ENCODE results near the gene SIDT2.
"Not testable (repeated sequence)": the region's sequence is repeated elsewhere in the genome, so short reads cannot be mapped to it uniquely, and the experiment has no call there.

SIDT2 gene

DNA sequence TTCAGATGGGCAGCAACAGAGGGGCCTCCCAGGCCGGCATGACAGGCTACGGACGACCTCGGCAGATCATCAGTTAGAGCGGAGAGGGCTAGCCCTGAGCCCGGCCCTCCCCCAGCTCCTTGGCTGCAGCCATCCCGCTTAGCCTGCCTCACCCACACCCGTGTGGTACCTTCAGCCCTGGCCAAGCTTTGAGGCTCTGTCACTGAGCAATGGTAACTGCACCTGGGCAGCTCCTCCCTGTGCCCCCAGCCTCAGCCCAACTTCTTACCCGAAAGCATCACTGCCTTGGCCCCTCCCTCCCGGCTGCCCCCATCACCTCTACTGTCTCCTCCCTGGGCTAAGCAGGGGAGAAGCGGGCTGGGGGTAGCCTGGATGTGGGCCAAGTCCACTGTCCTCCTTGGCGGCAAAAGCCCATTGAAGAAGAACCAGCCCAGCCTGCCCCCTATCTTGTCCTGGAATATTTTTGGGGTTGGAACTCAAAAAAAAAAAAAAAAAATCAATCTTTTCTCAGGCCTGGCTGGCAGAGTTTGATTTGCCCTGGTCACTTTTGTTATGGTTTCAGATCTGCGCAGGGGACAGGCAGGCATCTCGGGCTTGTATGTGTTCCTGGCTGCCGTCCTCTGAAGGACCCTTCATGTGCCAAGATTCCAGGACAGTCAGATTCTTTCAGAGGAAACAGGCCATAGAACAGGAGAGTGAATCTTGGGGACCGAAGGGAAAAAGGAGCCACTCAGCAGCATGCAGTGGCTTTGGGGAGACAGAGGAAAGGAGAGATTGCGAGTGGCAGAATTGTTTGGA is 25.9 kb downstream of the SIDT2 start:
- DNase-seq (ENCODE audit: low spot score): no peak

DNA sequence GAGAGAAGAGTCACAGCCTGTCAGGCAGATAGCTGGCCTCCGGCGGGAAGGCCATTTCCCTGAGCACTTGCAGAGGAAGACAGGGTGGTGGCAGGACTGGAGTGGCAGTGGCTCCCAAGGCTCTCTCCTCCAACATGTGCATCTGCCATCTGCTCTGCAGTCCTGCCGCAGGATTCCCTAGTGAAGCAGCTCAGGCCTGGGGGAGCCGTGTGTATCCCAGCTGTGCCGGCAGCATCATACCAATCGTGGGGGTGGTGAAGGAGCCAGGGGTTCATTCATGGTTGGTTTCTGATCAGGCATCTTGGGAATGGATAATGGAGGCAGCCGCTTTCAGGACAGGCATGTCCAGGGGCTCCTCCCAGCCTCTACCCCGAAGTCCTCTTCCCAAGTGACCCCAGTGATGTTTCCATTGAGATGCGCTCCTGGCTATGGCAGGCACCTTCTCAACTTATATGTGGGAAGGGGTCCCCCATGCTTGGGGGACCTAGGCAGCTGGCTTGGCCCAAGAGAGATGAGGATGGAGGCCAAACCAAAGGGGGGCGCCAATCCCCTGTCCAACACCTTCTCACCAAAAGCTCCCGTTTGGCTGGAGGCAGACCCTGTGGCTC is 26.8 kb downstream of the SIDT2 start:
- DNase-seq (ENCODE audit: low spot score): no peak

DNA sequence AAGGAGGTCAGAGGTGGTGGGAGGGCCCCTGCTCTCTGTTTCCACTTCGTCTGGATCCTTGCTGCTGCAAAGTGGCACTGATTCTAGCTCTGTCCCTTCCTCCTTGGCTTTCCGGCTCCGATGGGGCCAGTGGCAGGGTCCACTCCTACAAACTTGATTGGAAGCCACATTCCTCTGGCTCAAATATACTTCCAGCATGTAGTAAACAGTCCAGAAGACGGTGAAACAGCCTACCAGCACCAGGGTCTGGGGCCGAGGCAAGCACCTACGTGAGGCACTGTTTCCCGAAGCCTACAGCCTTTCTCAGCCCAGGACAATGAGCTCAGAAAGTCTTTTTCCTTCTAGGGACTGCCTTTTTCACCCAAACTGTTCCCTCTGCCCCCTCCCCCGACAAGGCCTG is 27.6 kb downstream of the SIDT2 start:
- DNase-seq (ENCODE audit: low spot score): not testable (repeated sequence)

DNA sequence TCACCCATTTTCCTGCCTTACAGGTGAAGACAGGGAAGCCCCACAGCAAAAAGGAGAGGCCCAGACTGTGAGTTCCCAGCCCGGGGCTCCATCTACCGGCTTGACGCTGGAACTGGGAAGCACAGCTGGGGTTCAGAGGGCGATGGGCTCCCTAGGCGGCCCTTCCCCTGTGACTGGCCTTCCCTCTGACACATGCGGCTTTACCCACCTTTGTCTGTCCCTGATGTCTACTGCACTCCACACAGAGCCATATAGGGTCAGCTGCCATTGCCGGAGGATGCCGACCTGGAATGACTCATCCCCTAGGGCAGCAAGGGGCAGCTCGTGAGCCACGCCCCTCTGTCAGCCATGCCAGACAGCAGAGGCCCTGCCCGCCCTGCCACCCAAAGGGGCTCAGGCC is 28.3 kb downstream of the SIDT2 start:
- DNase-seq (ENCODE audit: low spot score): not testable (repeated sequence)

DNA sequence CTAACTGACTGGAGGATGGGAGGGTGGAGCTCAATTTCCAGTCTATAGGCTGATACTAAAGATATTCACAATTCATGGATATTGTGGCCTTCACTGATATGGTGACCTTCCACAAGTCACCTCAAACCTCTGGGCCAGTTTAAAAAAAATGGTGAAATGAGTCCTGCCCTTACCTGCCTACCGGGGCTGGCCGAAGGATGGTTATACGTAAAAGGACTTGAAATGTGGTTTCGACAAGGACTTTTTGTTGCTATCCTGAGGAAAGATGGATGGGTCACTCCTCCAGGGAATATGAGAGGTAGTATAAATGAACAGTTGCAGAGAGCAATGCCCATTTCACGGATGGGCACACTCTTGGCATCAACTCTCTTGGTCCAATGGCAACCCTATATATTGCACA is 28.9 kb downstream of the SIDT2 start:
- not testable (repeated sequence) for DNase-seq (ENCODE audit: low spot score)

DNA sequence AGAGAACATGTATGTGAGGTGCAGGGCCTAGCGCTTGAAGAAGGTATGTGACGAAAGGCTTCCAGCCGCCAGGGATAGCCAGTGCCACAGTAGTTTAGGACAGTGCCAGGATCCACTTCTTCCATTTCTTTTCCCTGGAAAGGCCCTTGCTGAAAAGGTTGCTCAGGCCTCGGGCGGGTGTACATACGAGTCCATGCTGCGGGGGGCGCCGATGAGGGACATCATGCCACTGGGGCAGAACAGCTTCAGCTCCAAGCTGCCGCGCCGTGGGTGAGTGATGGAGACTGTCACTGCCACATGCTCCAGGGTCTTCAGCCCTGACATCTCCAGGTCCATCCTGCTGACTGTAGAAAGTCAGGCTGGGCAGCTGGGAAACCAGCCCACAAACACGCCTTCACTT is 30.2 kb downstream of the SIDT2 start:
- not testable (repeated sequence) for DNase-seq (ENCODE audit: low spot score)

DNA sequence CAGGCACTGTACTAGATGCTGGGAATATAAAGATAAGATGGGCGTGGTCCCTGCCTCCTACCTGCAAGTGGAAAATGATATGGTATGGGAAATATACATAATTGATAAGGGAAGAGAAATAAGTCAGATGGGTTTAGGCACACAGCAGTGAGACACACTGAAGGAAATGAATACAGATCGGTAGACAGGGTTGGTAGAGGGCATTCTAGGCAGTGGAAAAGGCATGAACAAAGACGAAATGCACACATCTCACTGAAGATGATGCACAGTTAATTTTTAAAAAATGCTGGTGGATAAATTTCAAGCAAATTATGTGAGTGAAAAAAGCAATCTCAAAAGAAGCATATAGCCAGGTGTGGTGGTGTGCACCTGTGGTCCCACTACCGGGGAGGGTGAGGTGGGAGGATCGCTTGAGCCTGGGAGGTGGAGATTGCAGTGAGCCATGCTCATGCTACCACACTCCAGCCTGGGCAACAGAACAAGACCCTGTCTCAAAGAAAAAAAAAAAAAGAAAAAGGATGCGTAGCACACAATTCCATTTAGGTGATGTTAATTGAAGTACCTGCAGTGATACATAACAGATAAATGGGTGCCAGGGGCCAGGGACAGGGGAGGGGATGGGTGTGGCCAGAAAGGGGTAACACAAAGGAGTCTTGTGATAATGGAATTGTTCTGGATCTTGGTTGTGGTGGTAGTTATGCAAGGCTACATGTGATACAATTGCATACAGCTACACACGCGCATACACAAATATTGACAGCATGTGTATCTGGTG is 31.0 kb downstream of the SIDT2 start:
- not testable (repeated sequence) for DNase-seq (ENCODE audit: low spot score)

DNA sequence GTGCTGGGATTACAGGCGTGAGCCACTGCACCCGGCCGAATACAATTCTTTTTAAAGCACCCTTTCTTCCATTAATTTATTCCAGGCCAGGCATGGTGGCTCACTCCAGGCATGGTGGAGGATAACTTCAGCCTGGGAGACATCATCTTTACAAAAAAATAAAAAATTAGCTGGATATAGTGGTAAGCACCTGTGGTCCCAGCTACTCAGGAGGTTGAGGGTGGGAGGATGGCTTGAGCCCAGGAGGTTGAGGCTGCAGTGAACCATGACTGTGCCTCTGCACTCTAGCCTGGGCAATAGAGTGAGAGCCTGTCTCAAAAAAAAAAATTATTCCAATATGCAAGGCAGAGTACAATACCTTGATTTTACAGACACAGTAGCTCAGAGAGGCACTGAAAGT is 32.1 kb downstream of the SIDT2 start:
- no peak for DNase-seq (ENCODE audit: low spot score)

DNA sequence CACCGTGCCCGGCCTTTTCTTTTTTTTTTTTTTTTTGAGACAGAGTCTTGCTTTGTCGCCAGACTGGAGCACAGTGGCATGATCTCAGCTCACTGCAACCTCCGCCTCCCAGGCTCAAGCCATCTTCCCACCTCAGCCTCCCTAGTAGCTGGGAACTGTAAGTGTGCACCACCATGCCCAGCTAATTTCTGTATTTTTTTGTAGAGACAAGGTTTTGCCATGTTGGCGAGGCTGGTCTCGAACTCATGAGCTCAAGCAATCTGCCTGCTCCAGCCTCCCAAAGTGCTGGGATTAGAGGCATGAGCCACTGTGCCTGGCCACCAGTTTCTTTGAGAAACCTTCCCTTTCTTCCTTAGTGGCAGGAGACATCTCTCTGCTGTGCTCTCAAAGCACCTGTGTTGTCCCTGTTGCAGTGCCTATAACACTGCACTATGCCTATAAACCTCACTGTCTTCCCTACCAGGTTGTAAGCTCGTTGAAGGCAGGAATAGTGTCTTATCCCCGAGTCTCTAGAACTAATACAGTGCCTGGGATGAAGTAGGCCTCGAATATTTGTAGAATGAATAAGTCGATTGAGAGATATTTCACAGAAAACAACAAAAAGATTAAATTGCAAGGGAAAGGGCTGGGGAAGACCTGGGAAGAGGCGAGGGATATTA is 34.3 kb downstream of the SIDT2 start:
- DNase-seq (ENCODE audit: low spot score): no peak

DNA sequence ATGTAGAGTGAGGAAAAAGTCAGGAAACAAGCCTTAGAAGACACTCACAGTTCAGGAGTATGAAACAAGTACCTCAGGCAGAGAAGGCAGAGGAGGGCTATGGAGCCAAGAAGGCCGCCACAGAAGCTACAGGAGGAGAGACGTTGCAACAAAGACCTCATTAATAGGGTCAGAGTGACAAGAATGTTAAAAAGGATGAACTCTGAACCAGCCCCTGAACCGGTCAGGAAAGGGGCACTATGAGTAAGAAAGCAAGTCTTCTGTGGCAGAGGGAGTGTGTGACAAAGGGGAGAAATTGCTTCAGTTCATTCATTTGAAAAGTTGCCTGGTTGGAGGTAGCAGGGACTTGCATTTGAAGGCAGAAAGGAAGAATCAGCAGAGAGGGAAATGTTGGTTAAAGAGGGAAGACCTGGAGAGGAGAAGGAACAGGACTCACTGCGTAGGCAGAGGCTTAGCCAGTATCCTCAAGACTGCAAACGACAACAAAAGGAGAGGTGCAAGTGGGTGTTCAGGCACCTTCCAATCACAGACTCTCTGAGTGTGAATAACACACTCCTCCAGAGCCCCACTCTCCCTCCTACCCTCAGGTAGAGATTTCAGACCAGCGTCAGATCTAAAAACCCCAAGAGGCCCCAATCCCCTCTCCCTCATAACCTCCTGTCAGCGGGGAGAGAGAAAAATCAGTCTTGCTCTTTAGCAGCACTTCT is 36.0 kb downstream of the SIDT2 start:
- DNase-seq (ENCODE audit: low spot score): no peak

DNA sequence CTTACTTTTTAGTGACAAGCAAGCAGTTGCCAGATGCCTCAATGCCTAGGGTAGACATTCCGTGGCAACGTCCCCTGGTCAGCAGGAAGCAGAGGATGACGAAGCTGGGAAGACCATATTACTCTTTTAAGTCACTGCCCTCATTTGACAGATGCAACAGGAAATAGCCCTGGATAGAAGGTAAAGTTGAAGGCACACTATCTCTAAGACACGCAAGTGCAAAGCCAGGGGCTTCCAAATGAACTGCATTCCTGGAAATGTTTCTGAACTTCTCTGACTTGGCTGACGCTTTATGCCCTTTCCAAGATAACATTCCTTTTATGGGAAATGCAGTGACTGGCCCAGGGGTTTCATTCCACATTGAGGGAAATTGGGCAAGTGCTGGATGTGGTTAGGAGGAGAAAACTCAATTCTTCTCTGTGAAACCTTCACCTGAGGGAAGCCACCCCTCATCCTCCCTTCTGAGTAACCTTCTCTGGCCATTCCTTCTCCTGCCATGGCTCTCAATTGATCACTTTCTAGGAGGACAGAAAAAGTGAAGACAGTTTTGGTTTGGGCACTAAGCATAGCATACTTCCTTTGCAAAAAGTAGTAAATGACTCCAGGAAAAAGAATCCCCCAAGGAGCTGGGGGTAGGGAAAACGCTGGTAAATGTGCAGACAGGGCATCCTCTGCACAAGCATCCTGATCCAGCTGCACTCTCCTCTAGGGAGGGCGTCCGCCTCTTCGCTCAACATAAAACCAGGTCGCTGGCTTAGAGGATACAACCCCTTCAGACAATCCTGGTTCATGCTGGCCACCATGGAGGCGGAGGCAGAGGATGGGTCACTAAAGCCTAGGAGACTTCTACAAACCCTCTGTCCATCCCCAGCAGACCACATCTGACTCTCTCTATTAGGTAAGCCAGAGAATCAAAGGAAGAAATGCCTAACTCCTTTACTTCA is 38.9 kb downstream of the SIDT2 start:
- DNase-seq (ENCODE audit: low spot score): no peak

DNA sequence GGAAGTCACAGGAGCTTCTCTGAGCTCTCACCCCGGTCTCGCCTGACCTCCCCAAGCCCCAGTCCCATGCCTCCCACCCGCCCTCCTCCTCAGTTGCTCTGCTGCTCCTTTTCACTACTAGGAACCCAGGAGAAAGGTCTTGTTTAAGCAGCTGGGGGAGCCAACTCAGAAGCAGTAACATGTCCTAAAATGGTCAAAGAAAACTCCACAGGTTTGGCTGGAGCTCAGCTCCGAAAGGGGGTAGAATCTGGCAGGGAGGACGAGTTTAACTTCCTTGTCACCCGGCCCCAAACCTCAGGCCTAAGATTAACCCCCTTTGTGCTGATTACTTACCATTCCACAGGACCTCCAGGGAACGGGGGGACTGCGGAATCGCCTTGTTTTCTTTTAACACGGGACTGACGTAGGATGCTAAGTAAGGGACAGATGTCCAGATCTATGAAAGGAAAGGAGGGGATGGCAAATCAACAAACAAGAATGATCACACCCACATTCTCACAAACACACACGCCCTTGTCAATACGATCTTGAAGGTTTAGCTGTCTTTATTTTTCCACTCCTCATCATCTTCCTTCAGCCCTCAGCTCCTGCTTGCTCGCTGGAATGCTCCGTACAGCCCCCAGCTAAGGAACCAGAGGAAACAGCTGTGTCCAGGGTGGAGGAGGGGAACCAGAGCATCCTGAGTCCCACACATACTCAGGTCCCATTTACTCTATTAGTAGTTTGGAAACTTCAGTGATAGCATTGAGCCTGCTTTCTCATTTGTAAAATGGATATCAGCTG is 39.8 kb downstream of the SIDT2 start:
- no peak for DNase-seq (ENCODE audit: low spot score)

DNA sequence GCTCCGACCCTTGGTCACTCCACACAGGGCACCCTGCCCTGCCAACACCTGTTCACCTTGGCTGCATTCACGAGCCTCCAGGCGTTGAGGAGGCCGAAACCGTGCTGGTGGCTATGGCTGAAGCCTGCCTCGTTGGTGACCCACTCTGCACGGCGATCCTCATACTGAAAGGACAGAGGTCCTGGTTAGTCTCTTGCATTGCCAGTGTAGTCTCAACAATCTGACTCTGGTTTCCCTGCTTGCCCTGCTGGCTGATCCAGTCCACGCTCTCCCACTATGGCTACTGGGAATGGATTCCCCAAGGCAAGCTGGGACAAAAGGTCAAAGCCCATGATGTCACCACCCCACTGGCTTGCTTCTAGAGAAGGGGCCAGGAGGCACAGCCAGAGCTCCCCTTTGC is 40.5 kb downstream of the SIDT2 start:
- no peak for DNase-seq (ENCODE audit: low spot score)

DNA sequence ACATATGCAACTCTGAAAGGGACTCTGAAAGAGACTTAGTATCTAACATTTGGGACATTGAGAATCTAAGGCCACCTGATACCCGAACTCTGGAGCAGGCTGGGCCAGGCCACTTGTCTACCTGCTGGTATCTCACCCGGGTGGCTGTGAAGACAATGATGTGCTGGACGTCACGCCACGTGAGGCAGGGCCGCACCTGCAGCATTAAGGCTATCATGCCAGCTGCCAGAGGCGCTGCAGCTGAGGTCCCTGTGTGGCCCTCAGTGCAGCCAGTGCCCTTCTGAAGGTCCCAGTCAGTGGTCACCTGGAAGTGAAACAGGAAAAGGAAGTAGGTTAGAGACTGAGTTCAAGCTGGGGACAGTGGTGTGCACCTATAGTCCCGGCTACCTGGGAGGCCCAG is 40.9 kb downstream of the SIDT2 start:
- no peak for DNase-seq (ENCODE audit: low spot score)

DNA sequence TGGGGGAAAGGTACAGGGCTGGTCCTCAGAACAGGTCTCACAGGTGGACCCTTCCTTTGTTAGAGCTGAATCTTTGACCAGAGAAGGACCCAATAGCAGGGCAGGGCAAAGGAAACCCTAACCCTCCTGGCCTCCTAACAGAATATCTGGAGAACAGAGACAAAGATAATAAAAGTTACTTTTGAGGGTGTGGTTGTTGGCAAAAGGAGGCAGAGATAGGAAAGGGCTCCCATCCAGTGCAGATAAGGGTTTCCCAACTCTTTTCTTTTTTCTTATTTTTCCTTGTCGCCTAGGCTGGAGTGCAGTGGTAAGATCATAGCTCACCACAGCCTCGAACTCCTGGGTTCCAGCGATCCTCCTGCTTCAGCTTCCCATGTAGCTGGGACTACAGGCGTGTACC is 41.5 kb downstream of the SIDT2 start:
- no peak for DNase-seq (ENCODE audit: low spot score)

DNA sequence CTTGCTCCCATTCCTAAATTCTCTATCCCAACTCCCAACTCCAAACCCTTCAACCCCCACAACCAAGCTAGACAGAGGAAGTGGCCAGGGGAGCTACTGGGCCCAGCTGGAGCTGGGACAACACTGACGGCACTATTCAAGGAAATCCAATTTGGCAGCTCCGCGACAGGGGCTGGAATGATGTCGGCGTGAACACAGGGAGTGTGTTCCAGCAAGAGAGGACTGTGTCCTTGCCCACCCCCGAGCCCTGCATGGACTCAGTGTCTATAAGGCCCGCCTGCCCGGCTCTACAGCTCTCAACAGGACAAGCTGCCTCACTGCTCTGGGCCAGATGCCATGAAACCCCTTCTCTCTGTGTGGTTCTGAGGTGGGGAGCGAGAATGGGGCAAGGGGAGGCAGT is 42.0 kb downstream of the SIDT2 start:
- DNase-seq (ENCODE audit: low spot score): no peak

DNA sequence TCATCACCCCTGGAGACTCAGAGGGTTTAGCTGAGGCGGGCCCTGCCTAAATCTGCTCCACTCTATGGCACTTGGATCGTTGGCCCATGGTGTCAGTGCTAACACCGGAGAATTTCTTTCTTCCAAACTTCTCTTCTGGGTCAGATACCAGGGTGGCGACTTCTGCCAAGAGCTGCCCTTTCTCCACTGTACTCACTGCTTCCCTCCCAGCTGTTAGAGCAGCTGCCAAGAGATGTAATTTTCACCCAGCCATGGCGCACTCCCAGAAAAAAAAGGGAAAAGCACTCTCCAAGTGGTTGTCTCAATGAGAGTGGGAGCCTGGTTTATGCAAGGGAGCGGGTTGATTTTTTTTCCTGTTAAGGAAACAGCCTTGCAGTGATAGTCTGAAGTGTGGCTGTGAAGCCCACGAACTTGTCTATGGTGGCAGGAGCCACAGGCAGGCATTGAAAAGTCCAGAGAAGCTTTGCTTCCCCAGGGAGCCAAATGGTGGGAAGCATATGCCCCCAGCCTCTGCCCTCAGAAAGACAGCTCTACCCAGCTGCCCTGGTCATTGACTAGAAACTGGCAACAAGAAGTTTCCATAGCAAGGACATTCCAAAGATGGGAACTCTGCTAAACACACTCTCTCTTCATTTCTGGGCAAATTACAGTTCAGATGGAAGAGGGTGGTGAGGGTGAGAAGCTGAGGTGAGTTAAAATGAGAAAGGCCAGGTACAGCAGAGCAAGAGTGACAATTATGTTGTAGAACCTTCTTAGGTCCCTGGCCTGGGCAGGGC is 42.6 kb downstream of the SIDT2 start:
- no peak for DNase-seq (ENCODE audit: low spot score)

DNA sequence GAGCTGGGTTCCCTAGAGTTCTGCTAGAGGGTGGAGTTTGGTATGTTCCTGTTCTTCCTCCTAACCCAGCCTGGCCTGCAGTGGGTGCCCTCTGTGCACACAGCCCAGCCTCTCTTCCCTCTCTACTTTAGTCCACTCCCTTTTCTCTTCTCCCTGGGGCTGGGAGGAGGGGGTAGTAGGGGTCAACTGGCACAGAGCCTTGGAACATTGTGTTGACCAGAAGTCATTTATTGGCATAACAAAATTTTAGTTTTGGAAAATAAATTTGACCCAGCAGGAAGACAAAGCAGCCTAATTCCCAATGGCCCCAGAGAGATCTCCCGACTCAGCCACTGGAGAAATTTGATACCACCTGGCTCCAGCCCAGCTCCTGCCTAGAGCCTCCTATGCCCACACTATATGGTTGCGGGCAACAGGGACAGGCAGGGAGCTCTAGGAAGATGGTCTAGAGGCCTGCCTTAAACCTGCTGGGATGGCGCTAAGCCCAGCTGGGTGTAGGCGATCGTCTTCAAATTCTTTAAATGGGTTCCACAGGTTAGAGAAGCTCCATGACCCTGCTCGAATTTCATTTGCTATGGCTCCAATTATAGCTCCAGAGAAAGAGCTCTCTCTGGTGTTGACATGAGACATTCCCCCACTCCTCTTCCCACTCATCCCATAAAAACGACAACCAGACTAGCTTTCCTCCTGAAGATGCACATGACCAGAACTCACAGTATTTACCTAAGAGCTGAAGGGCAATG is 43.4 kb downstream of the SIDT2 start:
- DNase-seq (ENCODE audit: low spot score): no peak

Data from CD4-positive, alpha-beta T cell treated with Interleukin-15 for 4 hours (primary cell).